ENCODE results near the gene ACOXL.

Gene ACOXL

GRCh38 chr2:110872521-110872920 lies 140.1 kb downstream of the ACOXL start:
- H3K4me3 ChIP-seq (ENCODE audit: low read depth, low read length): no peak overlapping the region

GRCh38 chr2:110873056-110873502 lies 140.7 kb downstream of the ACOXL start:
- H3K4me3 ChIP-seq (ENCODE audit: low read depth, low read length): no peak overlapping the region

GRCh38 chr2:110873597-110874452 lies 141.5 kb downstream of the ACOXL start:
- H3K4me3 ChIP-seq (ENCODE audit: low read depth, low read length): no peak overlapping the region

- H3K4me3 ChIP-seq (ENCODE audit: low read depth, low read length): no peak overlapping the region
Observed at GRCh38 chr2:110874453-110875383, 142.3 kb downstream of the ACOXL start.

- H3K4me3 ChIP-seq (ENCODE audit: low read depth, low read length): no peak overlapping the region
Observed at GRCh38 chr2:110875384-110875725, 143.0 kb downstream of the ACOXL start.

GRCh38 chr2:110876167-110876999 lies 144.0 kb downstream of the ACOXL start:
- no peak overlapping the region for H3K4me3 ChIP-seq (ENCODE audit: low read depth, low read length)

GRCh38 chr2:110877031-110877827 lies 144.9 kb downstream of the ACOXL start:
- no peak overlapping the region for H3K4me3 ChIP-seq (ENCODE audit: low read depth, low read length)

- H3K4me3 ChIP-seq (ENCODE audit: low read depth, low read length): no peak overlapping the region
Observed at GRCh38 chr2:110878150-110878549, 145.8 kb downstream of the ACOXL start.

GRCh38 chr2:110881908-110882307 lies 149.5 kb downstream of the ACOXL start:
- H3K4me3 ChIP-seq (ENCODE audit: low read depth, low read length): no peak overlapping the region

- no peak overlapping the region for H3K4me3 ChIP-seq (ENCODE audit: low read depth, low read length)
Observed at GRCh38 chr2:110883406-110883805, 151.0 kb downstream of the ACOXL start.

- no peak overlapping the region for H3K4me3 ChIP-seq (ENCODE audit: low read depth, low read length)
Observed at GRCh38 chr2:110885256-110885655, 152.9 kb downstream of the ACOXL start.

- no peak overlapping the region for H3K4me3 ChIP-seq (ENCODE audit: low read depth, low read length)
Observed at GRCh38 chr2:110886826-110887573, 154.6 kb downstream of the ACOXL start.

GRCh38 chr2:110888411-110888810 lies 156.0 kb downstream of the ACOXL start:
- H3K4me3 ChIP-seq (ENCODE audit: low read depth, low read length): no peak overlapping the region

- no peak overlapping the region for H3K4me3 ChIP-seq (ENCODE audit: low read depth, low read length)
Observed at GRCh38 chr2:110891626-110892025, 159.3 kb downstream of the ACOXL start.

GRCh38 chr2:110896226-110896625 lies 163.9 kb downstream of the ACOXL start:
- H3K4me3 ChIP-seq (ENCODE audit: low read depth, low read length): no peak overlapping the region

- no peak overlapping the region for H3K4me3 ChIP-seq (ENCODE audit: low read depth, low read length)
Observed at GRCh38 chr2:110897966-110898365, 165.6 kb downstream of the ACOXL start.

GRCh38 chr2:110900191-110900590 lies 167.8 kb downstream of the ACOXL start:
- no peak overlapping the region for H3K4me3 ChIP-seq (ENCODE audit: low read depth, low read length)

GRCh38 chr2:110903548-110903947 lies 171.2 kb downstream of the ACOXL start:
- no peak overlapping the region for H3K4me3 ChIP-seq (ENCODE audit: low read depth, low read length)

GRCh38 chr2:110904116-110904778 lies 171.9 kb downstream of the ACOXL start:
- no peak overlapping the region for H3K4me3 ChIP-seq (ENCODE audit: low read depth, low read length)
